GM21786 (cell line): ENCODE results near the gene KIF6.
"Not testable (repeated sequence)": the region's sequence is repeated elsewhere in the genome, so short reads cannot be mapped to it uniquely, and the experiment has no call there.

Source experiments
- ATAC-seq: cut with Tn5 transposase; IDR thresholded peaks from one replicate; pipeline ENCODE4 v1.9.1; 2021; ENCODE audit not compliant: unreplicated experiment

The KIF6 gene

DNA sequence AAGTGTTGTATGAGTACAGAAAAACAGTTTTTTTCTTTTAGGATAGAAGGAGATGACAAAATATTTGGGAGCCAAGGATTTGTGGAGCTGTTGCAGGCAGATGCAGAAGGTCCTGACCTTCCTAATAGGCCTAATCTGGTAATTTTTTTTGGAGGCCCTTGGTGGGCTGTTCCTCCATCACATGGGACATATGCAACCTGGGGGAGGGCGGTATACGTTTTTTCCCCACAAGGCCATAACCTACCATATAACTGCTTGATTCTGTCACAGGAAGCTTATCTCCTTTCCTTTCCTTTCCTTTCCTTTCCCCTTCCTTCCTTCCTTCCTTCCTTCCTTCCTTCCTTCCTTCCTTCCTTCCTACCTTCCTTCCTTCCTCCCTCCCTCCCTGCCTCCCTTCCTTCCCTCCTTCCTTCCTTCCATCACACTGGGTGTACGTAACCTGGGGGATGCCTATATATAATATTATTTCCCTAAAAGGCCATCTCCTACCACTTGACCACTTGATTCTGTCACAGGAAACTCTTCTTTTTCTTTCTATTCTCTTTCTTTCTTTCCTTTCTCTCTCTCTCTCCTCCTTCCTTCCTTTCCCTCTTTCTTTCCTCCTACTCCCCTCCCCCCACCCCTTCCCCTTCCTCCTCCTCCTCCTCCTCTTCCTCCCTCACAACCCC, 217.7 kb downstream of the KIF6 start:
- no peak for ATAC-seq

DNA sequence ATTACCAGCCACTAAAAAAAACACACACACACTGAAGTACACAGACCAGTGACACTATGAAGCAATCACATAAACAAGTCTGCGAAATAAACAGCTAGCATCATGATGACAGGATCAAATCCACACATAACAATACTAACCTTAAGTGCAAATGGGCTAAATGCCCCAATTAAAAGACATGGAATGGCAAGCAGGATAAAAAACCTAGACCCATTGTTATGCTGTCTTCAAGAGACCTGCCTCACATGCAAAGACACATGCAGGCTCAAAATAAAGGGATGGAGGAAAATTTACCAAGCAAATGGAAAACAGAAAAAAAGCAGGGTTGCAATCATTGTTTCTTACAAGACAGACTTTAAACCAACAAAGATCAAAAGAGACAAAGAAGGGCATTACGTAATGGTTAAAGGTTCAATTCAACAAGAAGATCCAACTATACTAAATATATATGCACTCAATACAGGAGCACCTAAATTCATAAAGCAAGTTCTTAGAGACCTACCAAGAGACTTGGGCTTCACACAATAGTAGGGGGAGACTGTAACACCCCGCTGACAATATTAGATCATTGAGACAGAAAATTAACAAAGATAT, 222.7 kb downstream of the KIF6 start:
- not testable (repeated sequence) for ATAC-seq

DNA sequence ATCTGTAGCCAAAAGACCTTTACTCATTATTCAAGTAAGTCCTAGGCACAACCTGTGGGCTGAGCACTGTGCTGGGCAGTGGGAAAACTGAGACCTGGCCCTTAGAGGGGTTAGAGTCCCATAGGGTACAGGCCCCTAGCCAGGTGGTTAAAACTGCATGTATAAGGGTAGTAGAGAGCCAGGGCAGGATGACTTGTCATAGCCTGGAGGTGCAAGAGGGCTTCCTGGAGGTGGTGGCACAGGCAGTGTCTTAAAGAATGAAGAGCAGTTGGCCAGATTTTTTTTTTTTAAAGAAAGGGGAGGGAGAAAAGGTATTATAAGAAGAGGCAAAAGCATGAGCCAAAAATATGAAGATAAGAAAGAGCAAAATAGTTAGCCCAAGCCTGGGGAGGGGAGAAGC, 226.2 kb downstream of the KIF6 start:
- ATAC-seq = no peak

DNA sequence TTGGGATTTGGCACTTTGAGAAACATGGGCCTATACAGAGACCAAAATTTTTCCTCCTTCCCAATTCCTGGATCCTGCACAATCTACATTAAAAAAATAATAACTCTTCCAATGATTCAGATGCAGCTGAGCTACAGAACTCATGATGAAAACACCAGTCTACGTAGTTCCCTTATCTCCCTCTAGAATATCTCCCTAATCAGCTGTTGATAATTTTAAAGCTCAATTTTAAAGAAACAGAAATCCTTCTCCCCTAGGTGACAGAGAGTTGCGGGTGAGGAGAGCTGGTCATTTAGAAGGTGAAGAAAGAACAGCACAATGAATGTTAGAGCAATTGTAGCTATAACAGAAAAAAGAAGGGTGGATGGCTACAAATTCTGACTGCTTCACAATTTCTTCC, 227.1 kb downstream of the KIF6 start:
- ATAC-seq = no peak

DNA sequence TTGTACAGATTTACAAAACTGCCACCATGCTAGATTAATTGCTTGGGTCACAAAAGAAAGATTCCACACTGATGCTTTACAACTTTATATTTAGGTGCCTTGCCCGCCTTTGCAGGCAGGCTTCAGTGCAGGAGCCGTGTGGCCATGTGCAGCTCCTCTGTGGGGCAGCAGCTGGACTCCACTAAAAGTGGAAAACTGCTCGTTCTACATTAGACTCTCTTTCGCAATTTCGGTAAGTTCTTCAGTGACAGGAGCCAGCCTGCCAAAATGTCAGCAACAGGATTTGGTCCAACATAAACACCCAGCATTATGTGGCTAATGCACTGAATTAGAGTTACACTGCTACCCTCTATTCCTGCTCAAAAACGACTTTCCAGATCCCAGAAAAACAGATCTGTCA, 228.3 kb downstream of the KIF6 start:
- no peak for ATAC-seq

DNA sequence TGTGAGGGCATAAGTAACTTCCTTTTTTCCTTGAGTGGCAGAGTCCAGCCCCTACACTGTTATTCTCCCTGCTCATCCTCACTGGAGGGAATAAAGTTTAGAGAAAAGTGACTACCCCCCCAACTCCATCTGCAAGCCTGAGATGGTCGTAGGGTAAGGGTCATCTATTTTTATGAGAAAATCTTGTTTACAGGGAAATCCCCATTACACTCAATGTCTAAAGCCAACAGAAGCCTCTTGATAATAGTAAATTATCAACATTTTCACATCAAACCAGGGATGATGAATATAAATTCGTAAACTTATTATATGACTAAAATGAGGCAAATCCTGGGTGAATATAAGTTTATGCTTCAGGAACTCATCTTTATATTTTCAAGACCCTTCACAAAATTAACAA, 228.8 kb downstream of the KIF6 start:
- no peak for ATAC-seq

DNA sequence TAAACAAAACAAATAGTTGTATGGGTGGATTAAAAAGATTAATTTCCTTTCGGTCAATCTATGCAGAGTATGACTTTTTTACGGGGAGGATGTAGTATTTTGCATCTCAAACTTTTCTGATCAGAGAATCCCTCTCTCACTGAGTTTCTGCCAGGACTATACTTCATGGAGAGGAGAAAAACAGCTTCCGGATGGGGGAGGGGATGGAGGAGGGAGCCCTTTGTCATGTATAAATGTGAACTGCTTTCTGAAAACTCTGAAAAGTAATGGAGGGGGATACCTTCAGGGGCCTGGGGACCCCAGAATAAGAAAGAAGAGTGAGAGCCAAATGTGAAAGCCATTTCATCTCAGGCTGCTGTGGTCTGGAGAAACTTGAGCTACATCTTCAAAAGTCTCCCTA, 229.6 kb downstream of the KIF6 start:
- no peak for ATAC-seq

DNA sequence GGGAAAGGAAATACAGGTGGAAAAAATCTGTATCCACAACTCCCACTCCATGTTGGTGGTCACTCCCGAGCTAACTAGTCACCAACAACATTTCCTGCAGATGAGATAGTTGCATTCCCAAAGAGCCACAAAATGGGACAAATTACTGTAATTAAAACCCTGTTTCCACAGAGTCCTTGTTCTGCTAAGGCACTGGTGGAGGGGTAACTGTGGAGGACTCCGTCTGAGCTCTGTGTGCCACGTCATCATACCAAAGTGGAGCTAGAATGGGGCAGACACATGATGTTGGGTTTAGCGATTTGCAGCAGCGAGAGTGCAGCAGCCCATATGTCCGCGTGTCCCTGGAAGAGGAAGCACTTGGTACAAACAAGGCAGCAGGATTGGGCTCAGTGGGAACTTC, 230.2 kb downstream of the KIF6 start:
- no peak for ATAC-seq

DNA sequence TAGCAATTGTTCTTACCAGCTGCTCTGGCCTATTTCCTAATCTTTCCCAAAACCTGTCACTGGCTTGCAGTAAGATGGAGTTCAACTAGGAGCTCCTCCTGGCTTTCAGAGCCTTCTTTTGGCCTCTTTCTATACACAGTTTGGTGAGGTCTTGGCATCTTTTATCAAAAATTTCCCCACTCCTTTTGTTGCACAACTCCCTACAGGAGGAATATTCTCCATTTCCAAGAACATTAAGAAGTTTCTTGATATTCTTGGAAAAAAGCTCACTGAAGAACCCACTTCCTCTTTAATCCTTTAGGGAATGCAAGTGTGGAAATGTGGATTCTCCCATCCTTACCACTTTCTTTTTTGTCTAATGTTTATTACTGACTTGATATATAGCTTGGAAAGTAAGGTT, 231.4 kb downstream of the KIF6 start:
- ATAC-seq = no peak

DNA sequence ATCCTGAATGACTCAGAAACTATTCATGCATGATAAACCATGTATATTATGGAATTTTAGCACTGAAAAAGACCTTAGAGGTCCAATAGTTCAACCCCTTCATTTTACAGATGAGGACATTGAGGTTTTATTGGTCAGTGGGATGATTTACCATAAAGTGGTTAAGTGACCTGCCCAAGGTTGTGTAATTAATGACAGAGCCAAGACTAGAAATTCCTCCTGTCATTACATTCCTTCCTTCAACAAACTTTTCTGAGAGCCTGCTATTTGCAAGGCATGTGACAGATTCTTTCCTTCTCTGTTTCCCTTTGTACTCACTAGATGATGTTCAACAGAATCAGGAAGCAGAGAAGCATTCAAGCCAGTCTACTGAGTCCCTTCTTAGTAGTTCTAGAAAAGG, 232.0 kb downstream of the KIF6 start:
- no peak for ATAC-seq

DNA sequence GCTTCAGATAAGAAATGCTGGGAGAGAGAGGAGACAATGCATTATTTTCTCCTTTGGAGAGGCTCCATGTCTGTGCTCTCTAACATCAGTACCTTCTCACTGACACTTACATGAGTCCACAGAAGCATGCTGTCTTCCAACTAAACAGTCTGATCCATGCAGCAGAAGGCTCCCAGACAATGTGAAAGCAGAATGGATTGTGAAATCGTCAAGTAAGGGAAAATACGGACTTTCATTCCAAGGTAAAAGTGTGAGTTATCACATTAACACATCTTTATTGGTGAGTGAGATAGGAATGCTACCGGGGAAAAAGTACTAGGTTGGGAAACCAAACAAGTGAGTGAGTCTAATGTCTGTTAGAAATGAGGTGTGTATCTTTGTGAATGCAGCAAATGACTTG, 235.1 kb downstream of the KIF6 start:
- no peak for ATAC-seq

DNA sequence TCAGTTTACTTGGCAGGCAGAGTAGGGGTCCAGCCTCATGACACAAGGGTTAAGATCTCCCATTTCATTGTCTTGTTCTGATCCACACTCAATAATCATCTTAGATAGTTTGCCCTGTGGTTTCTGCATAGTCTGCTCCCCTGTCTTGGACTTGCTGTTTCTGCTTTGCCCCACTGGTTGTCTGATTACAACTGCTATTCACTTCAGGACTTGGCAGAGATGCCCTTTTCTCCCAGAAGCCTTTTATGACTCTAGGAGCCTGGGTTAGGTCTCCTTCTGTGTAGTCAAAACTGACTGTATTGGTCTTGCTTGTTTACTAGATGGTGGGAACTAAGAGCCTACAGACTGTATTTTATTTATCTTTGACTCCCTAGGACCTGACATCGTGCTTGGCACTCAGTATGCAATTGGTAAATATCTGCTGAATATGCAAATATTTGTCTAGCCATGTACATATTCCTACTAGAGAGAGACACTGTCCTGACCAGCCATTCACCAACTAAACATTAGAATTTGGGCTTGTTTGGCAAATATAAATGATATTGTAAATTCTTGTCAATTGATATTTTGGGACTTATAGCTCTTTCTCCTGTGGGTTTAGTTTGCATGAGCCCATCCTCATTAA, 236.8 kb downstream of the KIF6 start:
- ATAC-seq = no peak

DNA sequence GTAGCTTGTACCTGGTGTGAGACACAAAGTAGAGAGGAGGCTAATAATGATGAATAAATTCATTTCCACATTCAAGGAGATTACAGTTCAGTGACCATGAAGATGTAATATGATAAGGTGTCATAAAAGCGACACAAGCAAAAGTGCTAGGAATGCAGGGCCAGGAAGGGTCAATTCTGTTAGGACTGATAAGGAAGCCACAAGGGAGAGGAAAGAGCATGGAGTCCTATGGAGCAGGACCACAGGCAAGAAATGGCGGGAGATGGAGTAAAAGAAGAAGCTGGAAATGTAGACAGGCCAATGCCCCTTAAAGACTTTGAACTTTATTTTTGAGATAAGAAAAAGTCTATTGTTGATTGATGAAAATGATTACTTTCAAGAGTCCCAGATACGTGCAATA, 240.9 kb downstream of the KIF6 start:
- ATAC-seq = no peak

DNA sequence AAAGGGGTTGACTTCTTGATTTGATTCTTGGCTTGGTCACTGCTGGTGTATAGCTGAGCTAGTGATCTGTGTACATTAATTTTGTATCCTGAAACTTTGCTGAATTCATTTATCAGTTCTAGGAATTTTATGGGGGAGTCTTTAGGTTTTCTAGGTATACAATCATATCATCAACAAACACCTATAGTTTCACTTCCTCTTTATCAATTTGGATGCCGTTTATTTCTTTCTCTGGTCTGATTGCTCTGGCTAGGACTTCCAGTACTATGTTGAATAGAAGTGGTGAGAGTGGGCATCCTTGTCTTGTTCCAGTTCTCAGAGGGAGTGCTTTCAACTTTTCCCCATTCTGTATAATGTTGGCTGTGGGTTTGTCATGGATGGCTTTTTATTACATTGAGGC, 245.4 kb downstream of the KIF6 start:
- not testable (repeated sequence) for ATAC-seq

DNA sequence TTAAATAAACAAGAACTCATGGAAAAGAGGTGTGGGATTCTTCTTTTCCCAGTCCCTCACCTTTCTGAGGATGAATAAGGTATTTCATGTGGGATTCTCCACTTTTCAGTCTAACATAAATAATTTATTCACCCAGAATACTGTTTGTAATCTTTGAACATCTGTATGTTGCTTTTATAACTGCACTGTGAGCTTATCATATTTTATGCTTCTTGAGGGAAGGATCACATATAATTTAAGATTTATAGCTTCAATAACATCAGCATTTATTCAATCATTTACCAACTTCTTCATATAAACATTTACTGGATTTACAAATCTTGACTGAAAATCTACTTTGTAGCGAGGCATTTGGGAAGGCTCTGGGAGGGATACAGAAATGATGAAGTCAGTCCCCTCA, 248.5 kb downstream of the KIF6 start:
- no peak for ATAC-seq

DNA sequence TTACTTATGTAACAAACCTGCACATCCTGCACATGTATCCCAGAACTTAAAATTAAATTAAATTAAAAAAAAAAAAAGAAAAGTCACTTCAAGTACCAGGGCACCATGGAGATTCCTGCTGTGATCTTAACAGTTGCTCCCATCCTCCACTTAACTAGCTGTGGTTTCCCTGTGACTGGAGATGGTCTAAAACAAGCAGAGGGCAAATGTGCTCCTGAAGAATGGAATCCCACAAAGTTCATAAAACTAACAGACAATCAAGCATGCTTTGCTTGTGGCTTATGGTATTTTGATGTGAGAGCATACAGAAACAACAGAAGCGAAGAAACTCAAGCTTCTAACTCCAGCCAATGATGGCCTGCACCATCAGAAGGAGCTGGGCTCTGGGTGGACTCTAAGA, 249.1 kb downstream of the KIF6 start:
- no peak for ATAC-seq

DNA sequence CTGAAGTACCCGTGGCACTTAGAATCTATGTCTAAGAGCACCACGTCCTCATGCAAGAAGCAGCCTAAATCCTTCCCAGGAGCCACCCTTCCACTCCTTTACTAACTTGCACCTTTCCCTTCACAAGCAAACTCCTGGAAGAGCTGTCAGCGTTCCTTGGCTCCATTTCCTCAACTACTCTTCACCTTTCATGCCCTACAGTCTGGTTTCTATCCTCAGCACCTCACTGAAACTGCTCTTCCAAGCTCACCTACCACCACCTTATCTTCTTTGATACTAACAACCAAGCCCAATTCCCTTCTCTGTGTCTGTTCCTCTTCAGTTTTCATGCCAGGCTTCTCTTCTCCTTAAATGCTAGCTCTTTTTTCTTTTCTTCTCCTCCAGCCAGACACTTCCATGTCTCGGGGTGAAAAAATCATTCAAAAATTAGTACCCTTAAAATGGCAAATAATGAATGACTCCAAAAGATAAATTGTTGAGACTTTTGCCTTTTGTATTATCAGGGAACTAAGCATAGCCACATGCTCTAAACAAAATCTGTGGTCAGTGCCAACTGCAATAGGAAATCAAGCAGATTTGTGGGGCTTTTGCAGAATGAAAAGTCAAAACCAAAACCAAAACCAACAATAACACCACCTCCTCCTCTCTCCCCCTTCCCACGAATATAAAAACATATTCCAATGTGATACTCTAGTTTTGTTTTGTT, 253.1 kb downstream of the KIF6 start:
- no peak for ATAC-seq

DNA sequence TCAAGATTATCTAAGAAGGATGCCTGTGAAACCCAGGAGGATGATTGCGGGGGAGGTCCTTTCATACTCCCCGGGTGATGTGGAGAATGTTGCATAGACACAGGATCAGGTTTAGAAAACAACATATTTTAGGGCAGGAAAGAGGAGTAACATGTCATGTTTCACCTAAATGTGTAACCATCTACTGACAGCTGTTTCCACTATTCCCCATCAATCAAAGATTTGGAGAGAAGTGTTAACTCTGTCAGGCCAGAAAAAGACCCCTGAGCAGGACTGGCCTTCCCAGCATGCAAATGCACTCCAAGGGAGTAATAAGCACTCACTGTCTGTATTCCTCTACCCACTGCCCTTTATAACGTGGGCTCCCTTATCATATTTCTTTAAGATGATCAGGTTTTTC, 254.7 kb downstream of the KIF6 start:
- ATAC-seq = no peak

DNA sequence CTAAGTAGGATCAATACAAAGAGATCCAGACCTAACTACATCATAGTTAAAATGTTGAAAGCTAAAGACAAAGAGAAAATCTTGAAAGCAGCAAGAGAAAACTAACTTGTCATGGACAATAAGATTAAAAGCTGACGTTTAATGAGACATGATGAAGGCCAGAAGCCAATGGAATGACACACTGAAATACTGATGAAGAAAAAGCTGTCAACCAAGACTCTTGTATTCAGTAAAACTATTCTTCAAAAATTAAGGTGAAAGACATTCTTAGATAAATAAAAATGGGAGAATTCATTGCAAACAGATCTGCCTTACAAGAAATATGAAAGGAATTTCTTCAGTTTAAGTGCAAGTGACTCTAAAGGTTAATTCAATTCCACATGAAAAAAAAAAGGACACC, 256.8 kb downstream of the KIF6 start:
- ATAC-seq = no peak

DNA sequence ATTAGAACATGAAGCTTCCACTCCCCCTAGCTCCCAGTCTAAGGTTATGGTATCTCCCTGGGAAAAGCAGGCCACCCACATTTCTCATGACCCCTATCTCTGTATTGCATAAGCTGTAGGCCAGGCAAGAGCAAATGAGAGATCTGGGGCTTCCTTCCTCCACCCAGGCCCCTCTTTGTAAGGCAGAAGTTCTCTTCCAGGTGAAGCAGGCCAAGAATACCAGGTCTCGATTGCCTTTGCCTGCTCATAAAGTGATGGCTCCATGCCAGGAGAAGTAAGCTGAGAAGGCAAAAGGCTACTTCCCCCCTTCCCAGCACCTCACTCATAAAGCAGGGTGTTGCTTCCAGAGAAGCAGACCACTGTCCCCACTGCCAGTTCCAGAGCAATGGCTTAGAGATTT, 258.6 kb downstream of the KIF6 start:
- ATAC-seq = no peak

DNA sequence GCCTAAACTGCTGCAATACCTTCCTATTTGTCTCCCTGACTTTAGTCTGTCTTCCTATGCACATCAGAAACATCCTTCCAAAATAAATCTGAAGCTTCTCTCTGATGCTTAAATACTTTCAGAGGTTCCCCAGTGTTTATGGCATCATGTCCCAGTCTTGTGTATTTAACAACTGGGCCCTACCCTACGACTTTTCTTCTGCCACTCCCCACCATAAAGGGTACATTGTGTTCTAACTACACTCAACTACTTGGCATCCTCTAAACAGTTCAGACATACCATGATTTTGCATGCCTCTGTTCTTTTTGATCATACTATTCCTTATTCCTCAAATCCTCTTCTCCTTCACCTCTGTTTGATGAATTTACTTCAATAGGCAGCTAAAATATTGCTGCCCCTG, 259.7 kb downstream of the KIF6 start:
- ATAC-seq = no peak

DNA sequence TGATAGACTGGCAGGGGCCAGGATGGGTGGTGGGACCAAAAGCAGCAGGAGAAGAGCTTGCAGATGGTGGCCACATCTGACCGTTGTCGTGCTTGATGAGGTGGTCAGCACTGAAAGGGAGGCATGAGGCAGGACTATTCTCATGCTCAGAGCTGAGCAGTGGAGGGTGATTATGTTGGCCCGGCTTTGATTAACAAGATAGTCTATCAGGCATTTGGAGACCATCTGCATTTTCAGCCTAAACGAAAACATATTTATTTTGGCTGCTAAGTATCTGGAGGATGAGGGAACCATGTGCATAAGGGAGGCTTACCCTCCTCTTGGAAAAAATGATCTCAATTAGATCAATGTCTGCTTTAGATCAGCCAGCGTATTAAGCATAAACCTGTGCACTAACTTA, 261.1 kb downstream of the KIF6 start:
- no peak for ATAC-seq
